ENCODE measurements around the gene CYP21A2. TPM values are rescaled to one million over a fixed set of nuclear protein-coding genes. Genes with fewer than 3 reads are reported as not detected.
A peak's percentile ranks its signal among the peaks of the same experiment; 100 is the strongest.
"Not testable (repeated sequence)": the region's sequence is repeated elsewhere in the genome, so short reads cannot be mapped to it uniquely, and the experiment has no call there.

The CYP21A2 gene
- total RNA-seq, 2 donors from 2014 or later = 0.35 TPM; not detected in 1

GRCh38 chr6:32009537-32009936, 28.7 kb upstream of the CYP21A2 start:
- H3K27ac Mint-ChIP-seq; H3K36me3 Mint-ChIP-seq (ENCODE audit: low read depth); H3K27me3 ChIP-seq (ENCODE audit: control insufficient read depth, insufficient read depth, low read length, poor library complexity, severe bottlenecking); H3K36me3 ChIP-seq (ENCODE audit: control insufficient read depth, insufficient read depth, low read length); DNase-seq; H3K27ac ChIP-seq (ENCODE audit: low read depth, low read length); H3K9me3 ChIP-seq (ENCODE audit: control insufficient read depth, low read length); H3K4me1 ChIP-seq (ENCODE audit: control insufficient read depth, insufficient read depth, low read length); H3K4me3 ChIP-seq (ENCODE audit: low read length); H3K9ac ChIP-seq (ENCODE audit: extremely low read depth, low read length, poor library complexity, severe bottlenecking); H3K9me3 Mint-ChIP-seq; H3K4me1 Mint-ChIP-seq; H3K27me3 Mint-ChIP-seq (ENCODE audit: insufficient read depth); H3K4me3 Mint-ChIP-seq: not testable (repeated sequence)
- WGBS, 2 experiments (ENCODE audit: insufficient coverage in 1 of 2, insufficient read length in 1 of 2) = 90% methylated on average over 6 of the region's 12 CpGs; no CpG with 5 or more reads in 1 of the 2 experiments

GRCh38 chr6:32010856-32011530, 27.2 kb upstream of the CYP21A2 start:
- 87 to 92% methylated on average over 3 to 13 of the region's 27 CpGs for WGBS, 2 experiments (ENCODE audit: insufficient coverage in 1 of 2, insufficient read length in 1 of 2)
- not testable (repeated sequence) for H3K9me3 ChIP-seq (ENCODE audit: control insufficient read depth, low read length); DNase-seq; H3K4me1 Mint-ChIP-seq; H3K27me3 ChIP-seq (ENCODE audit: control insufficient read depth, insufficient read depth, low read length, poor library complexity, severe bottlenecking); H3K27ac Mint-ChIP-seq; H3K9me3 Mint-ChIP-seq; H3K9ac ChIP-seq (ENCODE audit: extremely low read depth, low read length, poor library complexity, severe bottlenecking); H3K27me3 Mint-ChIP-seq (ENCODE audit: insufficient read depth); H3K36me3 Mint-ChIP-seq (ENCODE audit: low read depth); H3K4me3 ChIP-seq (ENCODE audit: low read length); H3K4me3 Mint-ChIP-seq; H3K4me1 ChIP-seq (ENCODE audit: control insufficient read depth, insufficient read depth, low read length); H3K27ac ChIP-seq (ENCODE audit: low read depth, low read length); H3K36me3 ChIP-seq (ENCODE audit: control insufficient read depth, insufficient read depth, low read length)

- H3K9ac ChIP-seq (ENCODE audit: extremely low read depth, low read length, poor library complexity, severe bottlenecking); H3K9me3 Mint-ChIP-seq; H3K9me3 ChIP-seq (ENCODE audit: control insufficient read depth, low read length); H3K27ac ChIP-seq (ENCODE audit: low read depth, low read length); H3K4me1 ChIP-seq (ENCODE audit: control insufficient read depth, insufficient read depth, low read length); H3K27me3 Mint-ChIP-seq (ENCODE audit: insufficient read depth); DNase-seq; H3K36me3 ChIP-seq (ENCODE audit: control insufficient read depth, insufficient read depth, low read length); H3K27me3 ChIP-seq (ENCODE audit: control insufficient read depth, insufficient read depth, low read length, poor library complexity, severe bottlenecking); H3K4me3 ChIP-seq (ENCODE audit: low read length); H3K4me3 Mint-ChIP-seq; H3K36me3 Mint-ChIP-seq (ENCODE audit: low read depth); H3K4me1 Mint-ChIP-seq: not testable (repeated sequence)
- H3K27ac Mint-ChIP-seq = peak overlapping the region; percentile 58
- WGBS, 2 experiments (ENCODE audit: insufficient coverage in 1 of 2, insufficient read length in 1 of 2) = 94 to 100% methylated on average over 1 to 14 of the region's 17 CpGs
Observed at GRCh38 chr6:32012941-32013617, 25.1 kb upstream of the CYP21A2 start.

- not testable (repeated sequence) for H3K9me3 Mint-ChIP-seq; DNase-seq; H3K27me3 ChIP-seq (ENCODE audit: control insufficient read depth, insufficient read depth, low read length, poor library complexity, severe bottlenecking); H3K27me3 Mint-ChIP-seq (ENCODE audit: insufficient read depth); H3K4me3 Mint-ChIP-seq; H3K9ac ChIP-seq (ENCODE audit: extremely low read depth, low read length, poor library complexity, severe bottlenecking); H3K27ac ChIP-seq (ENCODE audit: low read depth, low read length); H3K36me3 ChIP-seq (ENCODE audit: control insufficient read depth, insufficient read depth, low read length); H3K4me1 Mint-ChIP-seq; H3K4me1 ChIP-seq (ENCODE audit: control insufficient read depth, insufficient read depth, low read length); H3K27ac Mint-ChIP-seq; H3K36me3 Mint-ChIP-seq (ENCODE audit: low read depth); H3K9me3 ChIP-seq (ENCODE audit: control insufficient read depth, low read length); H3K4me3 ChIP-seq (ENCODE audit: low read length)
- WGBS, 2 experiments (ENCODE audit: insufficient coverage in 1 of 2, insufficient read length in 1 of 2) = no CpG with 5 or more reads among the region's 5 CpGs
Observed at GRCh38 chr6:32013738-32014137, 24.5 kb upstream of the CYP21A2 start.

GRCh38 chr6:32014547-32014946, 23.7 kb upstream of the CYP21A2 start, which contains the start of gene C4B:
Gene C4B (plus strand): TSS chr6:32014795. CDS start chr6:32014846, 51 bp downstream.
- not testable (repeated sequence) for H3K36me3 Mint-ChIP-seq (ENCODE audit: low read depth); DNase-seq; H3K27me3 ChIP-seq (ENCODE audit: control insufficient read depth, insufficient read depth, low read length, poor library complexity, severe bottlenecking); H3K4me3 Mint-ChIP-seq; H3K9me3 ChIP-seq (ENCODE audit: control insufficient read depth, low read length); H3K4me1 Mint-ChIP-seq; H3K4me3 ChIP-seq (ENCODE audit: low read length); H3K27ac ChIP-seq (ENCODE audit: low read depth, low read length); H3K27ac Mint-ChIP-seq; H3K27me3 Mint-ChIP-seq (ENCODE audit: insufficient read depth); H3K4me1 ChIP-seq (ENCODE audit: control insufficient read depth, insufficient read depth, low read length); H3K36me3 ChIP-seq (ENCODE audit: control insufficient read depth, insufficient read depth, low read length); H3K9me3 Mint-ChIP-seq; H3K9ac ChIP-seq (ENCODE audit: extremely low read depth, low read length, poor library complexity, severe bottlenecking)
- WGBS, 2 experiments (ENCODE audit: insufficient coverage in 1 of 2, insufficient read length in 1 of 2) = no CpG with 5 or more reads among the region's 6 CpGs

GRCh38 chr6:32022100-32022499, 16.1 kb upstream of the CYP21A2 start:
- H3K9ac ChIP-seq (ENCODE audit: extremely low read depth, low read length, poor library complexity, severe bottlenecking); H3K36me3 ChIP-seq (ENCODE audit: control insufficient read depth, insufficient read depth, low read length); H3K9me3 Mint-ChIP-seq; H3K4me1 Mint-ChIP-seq; H3K4me3 Mint-ChIP-seq; DNase-seq; H3K27ac ChIP-seq (ENCODE audit: low read depth, low read length); H3K4me3 ChIP-seq (ENCODE audit: low read length); H3K36me3 Mint-ChIP-seq (ENCODE audit: low read depth); H3K27me3 ChIP-seq (ENCODE audit: control insufficient read depth, insufficient read depth, low read length, poor library complexity, severe bottlenecking); H3K4me1 ChIP-seq (ENCODE audit: control insufficient read depth, insufficient read depth, low read length); H3K27ac Mint-ChIP-seq; H3K9me3 ChIP-seq (ENCODE audit: control insufficient read depth, low read length); H3K27me3 Mint-ChIP-seq (ENCODE audit: insufficient read depth): not testable (repeated sequence)
- no CpG with 5 or more reads among the region's 10 CpGs for WGBS, 2 experiments (ENCODE audit: insufficient coverage in 1 of 2, insufficient read length in 1 of 2)

- H3K27ac Mint-ChIP-seq; H3K27me3 Mint-ChIP-seq (ENCODE audit: insufficient read depth); H3K4me3 Mint-ChIP-seq; H3K4me1 Mint-ChIP-seq; DNase-seq; H3K36me3 ChIP-seq (ENCODE audit: control insufficient read depth, insufficient read depth, low read length); H3K27me3 ChIP-seq (ENCODE audit: control insufficient read depth, insufficient read depth, low read length, poor library complexity, severe bottlenecking); H3K9me3 Mint-ChIP-seq; H3K27ac ChIP-seq (ENCODE audit: low read depth, low read length); H3K9me3 ChIP-seq (ENCODE audit: control insufficient read depth, low read length); H3K9ac ChIP-seq (ENCODE audit: extremely low read depth, low read length, poor library complexity, severe bottlenecking); H3K4me1 ChIP-seq (ENCODE audit: control insufficient read depth, insufficient read depth, low read length); H3K4me3 ChIP-seq (ENCODE audit: low read length); H3K36me3 Mint-ChIP-seq (ENCODE audit: low read depth): not testable (repeated sequence)
- 90% methylated on average over 4 of the region's 10 CpGs; no CpG with 5 or more reads in 1 of the 2 experiments for WGBS, 2 experiments (ENCODE audit: insufficient coverage in 1 of 2, insufficient read length in 1 of 2)
Observed at GRCh38 chr6:32028631-32029030, 9.6 kb upstream of the CYP21A2 start.

All from endodermal cell (in vitro differentiated cells).